Tibial artery (tissue), 4 donors: ENCODE data around the gene CS.
"Not testable (repeated sequence)": the region's sequence is repeated elsewhere in the genome, so short reads cannot be mapped to it uniquely, and the experiment has no call there.

Experiments
- DNase-seq, 2 donors: peaks; one replicate each; pipeline ENCODE4 v3.0.0-alpha.2; 2019
- H3K27ac ChIP-seq, 2 donors: fragments of 200-600 bp; sonication (generic) in 1 of 2; 1 replicate in 1 of 2; 2 replicates in 1 of 2; pipeline ENCODE4 v1.5.1; 2018 to 2019; ENCODE audit warnings: mild to moderate bottlenecking in 1 of 2
- H3K27me3 ChIP-seq, 2 donors: fragments of 200-600 bp; sonication (generic) in 1 of 2; one replicate each; pipeline versions ENCODE4 v1.5.1 to v1.6.0; 2016 to 2019
- H3K36me3 ChIP-seq, 3 donors: fragments of 200-600 bp; sonication (generic) in 2 of 3; one replicate each; pipeline ENCODE4 v1.5.1; 2016 to 2019; ENCODE audit warnings: mild to moderate bottlenecking in 2 of 3
- H3K4me1 ChIP-seq, 4 donors: fragments of 200-600 bp; sonication (generic) in 2 of 4; 1 replicate in 3 of 4; 2 replicates in 1 of 4; pipeline ENCODE4 v1.5.1; 2016 to 2019
- H3K4me3 ChIP-seq, 2 donors: fragments of 200-600 bp; sonication (generic) in 1 of 2; 1 replicate in 1 of 2; 2 replicates in 1 of 2; pipeline ENCODE4 v1.5.1; 2018 to 2019; ENCODE audit warnings: mild to moderate bottlenecking in 2 of 2
- H3K9me3 ChIP-seq, 3 donors: fragments of 200-600 bp; sonication (generic) in 1 of 3; one replicate each; pipeline ENCODE4 v1.5.1; 2016 to 2019
- intact Hi-C: fragments of 100-400 bp; cut with DNase I; formaldehyde crosslinking; loops from one replicate; pipeline ENCODE4 v1.15.0; 2023; ENCODE audit warnings: low total_unique reads
- TF ChIP-seq, protein P1 (sequence below), 2 experiments: fragments of 200-600 bp in 1 of 2; fragments of 450-650 bp in 1 of 2; IDR thresholded peaks; one replicate each; pipeline ENCODE4 v1.5.1; 2017 to 2019; ENCODE audit warnings: antibody characterized with exemption in 2 of 2, mild to moderate bottlenecking in 1 of 2, moderate library complexity in 1 of 2

CS gene

DNA sequence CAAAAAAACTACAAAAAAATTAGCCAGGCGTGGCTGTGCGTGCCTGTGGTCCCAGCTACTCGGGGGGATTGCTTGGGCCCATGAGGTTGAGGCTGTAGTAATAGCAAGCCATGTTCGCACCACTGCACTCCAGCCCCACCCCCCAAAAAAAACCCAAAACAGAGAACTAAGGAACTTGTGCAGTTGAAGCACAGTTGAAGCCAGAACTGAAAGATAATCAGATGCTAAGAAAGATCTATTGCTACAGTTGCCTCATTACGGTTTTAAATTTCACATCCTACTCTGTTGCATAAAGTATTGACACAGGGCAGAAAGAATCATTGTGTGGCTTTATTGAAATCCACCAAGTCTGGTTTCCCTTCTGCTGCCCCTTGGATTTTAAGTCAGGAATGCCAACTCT is 3.8 kb downstream of the CS start:
- peaks cover under 1 to 6% (median 5%) of the 10 kb centered on the region in 3 donors for H3K36me3 ChIP-seq
- H3K27me3 ChIP-seq, result no peaks in the 10 kb centered on the region
- no peak overlapping the region for H3K4me3 ChIP-seq
- TF ChIP-seq, protein P1, sequence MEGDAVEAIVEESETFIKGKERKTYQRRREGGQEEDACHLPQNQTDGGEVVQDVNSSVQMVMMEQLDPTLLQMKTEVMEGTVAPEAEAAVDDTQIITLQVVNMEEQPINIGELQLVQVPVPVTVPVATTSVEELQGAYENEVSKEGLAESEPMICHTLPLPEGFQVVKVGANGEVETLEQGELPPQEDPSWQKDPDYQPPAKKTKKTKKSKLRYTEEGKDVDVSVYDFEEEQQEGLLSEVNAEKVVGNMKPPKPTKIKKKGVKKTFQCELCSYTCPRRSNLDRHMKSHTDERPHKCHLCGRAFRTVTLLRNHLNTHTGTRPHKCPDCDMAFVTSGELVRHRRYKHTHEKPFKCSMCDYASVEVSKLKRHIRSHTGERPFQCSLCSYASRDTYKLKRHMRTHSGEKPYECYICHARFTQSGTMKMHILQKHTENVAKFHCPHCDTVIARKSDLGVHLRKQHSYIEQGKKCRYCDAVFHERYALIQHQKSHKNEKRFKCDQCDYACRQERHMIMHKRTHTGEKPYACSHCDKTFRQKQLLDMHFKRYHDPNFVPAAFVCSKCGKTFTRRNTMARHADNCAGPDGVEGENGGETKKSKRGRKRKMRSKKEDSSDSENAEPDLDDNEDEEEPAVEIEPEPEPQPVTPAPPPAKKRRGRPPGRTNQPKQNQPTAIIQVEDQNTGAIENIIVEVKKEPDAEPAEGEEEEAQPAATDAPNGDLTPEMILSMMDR (IDR thresholded peaks at IDR 0.05), result no peak
- H3K4me1 ChIP-seq, result peaks cover 0 to 49% (median 39%) of the 10 kb centered on the region in 4 donors
- no peaks in the 10 kb centered on the region for H3K9me3 ChIP-seq
- DNase-seq, result no peak
- H3K27ac ChIP-seq, result no peak overlapping the region
- intact Hi-C loops, result no loop called here

DNA sequence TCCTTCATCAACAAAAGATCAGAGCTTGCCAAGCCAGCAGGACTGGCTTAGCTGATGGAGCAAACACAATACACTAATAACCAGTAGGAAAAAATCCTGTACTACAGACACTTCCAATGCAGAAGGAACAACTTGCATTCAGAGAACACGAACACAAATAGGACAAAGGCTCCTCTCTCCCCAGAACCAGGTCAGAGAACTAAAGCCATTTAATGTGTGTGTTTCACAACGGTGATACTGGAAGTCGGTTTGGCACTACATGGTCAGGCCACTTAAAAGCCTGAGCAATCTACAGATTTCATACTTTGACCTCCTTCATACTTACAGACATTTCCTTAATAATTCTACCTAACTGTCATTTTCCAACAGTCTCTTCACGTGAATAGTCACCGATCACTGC is 6.3 kb downstream of the CS start:
- TF ChIP-seq, protein P1 (IDR thresholded peaks at IDR 0.05), result no peak
- Histone ChIP-seq H3K27me3 (no peaks in the 10 kb centered on the region), H3K27ac (no peak overlapping the region), H3K36me3 (peaks cover 3 to 20% (median 10%) of the 10 kb centered on the region in 3 donors), H3K4me1 (peaks cover 0 to 44% (median 26%) of the 10 kb centered on the region in 4 donors), H3K4me3 (no peak overlapping the region), H3K9me3 (no peaks in the 10 kb centered on the region)
- intact Hi-C loops, result no loop called here
- DNase-seq, result no peak

DNA sequence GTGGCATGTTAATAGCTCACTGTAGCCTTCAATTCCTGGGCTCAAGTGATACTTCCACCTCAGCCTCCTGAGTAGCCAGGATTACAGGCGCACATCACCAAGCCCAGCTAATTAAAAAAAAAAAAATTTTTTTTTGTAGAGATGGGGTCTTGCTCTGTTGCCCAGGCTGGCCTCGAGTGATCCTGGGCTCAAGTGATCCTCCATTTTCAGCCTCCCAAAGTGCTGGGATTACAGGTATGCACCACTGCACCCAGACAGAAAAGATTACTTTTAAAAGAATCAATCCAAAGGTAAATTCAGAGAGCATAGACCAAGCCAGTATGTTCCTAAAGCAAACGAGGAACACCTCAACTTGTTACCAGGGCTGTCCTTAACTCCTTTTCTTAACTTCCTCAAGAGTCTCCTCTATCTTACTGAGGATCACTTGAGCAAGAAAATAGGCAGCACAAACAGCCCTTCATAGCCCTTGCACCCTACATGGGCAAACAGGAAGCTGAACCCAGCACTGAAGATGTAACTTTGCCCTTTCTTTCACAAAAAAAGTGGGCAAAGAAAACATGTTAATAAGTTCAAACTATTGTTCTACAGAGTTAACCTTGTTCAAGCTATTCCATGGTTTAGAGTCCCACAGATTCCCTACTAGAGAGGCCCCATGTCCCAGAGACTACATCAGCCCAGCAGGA is 11.3 kb downstream of the CS start:
- TF ChIP-seq, protein P1 (IDR thresholded peaks at IDR 0.05), result no peak
- H3K27ac ChIP-seq, result no peak overlapping the region
- no peaks in the 10 kb centered on the region for H3K27me3 ChIP-seq
- H3K4me3 ChIP-seq, result no peak overlapping the region
- DNase-seq, result no peak
- H3K36me3 ChIP-seq, result peaks cover 17 to 37% (median 37%) of the 10 kb centered on the region in 3 donors
- H3K4me1 ChIP-seq, result peaks cover 0 to 28% (median 0%) of the 10 kb centered on the region in 4 donors
- intact Hi-C loops, result no loop called here
- no peaks in the 10 kb centered on the region for H3K9me3 ChIP-seq

DNA sequence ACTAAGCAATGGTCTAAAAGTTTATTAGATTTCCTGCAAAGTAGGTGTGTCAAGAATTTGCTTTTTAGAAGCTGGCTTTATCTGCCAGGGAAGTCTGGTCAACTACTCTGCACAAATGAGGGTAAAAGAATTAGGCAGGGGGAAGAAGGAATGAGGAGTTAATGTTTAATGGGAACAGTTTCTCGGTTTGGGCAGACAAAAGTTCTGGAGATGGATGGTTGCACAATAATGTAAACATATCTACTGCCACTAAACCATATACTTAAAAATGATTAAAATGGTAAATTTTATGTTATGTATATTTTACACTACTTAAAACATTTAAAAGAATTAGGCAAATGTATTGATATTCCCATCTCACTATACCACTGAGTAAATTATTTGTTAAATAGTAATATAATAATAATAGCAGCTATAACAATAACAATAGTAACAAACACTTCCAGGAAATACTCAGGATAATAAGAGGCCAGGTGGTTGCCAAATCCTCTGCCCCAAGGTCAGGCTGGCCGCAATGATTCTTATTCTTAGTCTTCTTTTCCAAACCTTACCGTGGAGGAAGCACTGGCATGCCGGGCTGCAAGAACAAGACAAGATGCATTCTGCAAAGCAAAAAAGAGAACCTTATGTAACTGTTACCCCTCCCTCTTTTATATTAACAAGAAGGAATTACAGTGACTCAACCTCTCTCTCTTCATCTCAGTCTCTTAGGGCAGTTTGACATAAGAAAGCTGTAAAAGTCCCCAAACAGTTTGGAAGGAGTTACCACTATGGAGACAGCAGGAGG is 13.9 kb downstream of the CS start:
- Histone ChIP-seq H3K27me3 (no peaks in the 10 kb centered on the region), H3K36me3 (peaks cover 42 to 57% (median 56%) of the 10 kb centered on the region in 3 donors), H3K4me1 (peaks cover 0 to 17% (median 0%) of the 10 kb centered on the region in 4 donors), H3K9me3 (no peaks in the 10 kb centered on the region), H3K27ac (no peak overlapping the region), H3K4me3 (no peak overlapping the region)
- intact Hi-C loops, result no loop called here
- no peak for DNase-seq
- TF ChIP-seq, protein P1 (IDR thresholded peaks at IDR 0.05), result no peak

DNA sequence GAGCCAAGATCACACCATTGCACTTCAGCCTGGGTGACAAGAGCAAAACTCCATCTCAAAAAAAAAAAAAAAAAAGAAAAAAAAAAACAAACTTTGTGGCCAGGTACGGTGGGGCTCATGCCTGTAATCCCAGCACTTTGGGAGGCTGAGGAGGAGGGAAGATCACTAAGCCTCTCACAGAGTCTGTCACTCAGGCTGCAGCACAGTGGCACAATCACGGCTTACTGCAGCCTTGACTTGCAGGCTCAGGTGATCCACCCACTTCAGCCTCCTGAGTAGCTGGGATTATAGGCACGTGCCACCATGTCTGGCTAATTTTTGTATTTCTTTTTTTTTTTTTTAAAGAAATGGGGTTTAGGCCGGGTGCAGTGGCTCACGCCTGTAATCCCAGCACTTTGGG is 15.9 kb downstream of the CS start:
- H3K27ac ChIP-seq, DNase-seq, intact Hi-C loops, H3K27me3 ChIP-seq, H3K9me3 ChIP-seq, H3K4me3 ChIP-seq: not testable (repeated sequence)
- Histone ChIP-seq H3K4me1 (peaks cover 0 to 12% (median 0%) of the 10 kb centered on the region in 4 donors), H3K36me3 (peaks cover 60 to 73% (median 60%) of the 10 kb centered on the region in 3 donors)

DNA sequence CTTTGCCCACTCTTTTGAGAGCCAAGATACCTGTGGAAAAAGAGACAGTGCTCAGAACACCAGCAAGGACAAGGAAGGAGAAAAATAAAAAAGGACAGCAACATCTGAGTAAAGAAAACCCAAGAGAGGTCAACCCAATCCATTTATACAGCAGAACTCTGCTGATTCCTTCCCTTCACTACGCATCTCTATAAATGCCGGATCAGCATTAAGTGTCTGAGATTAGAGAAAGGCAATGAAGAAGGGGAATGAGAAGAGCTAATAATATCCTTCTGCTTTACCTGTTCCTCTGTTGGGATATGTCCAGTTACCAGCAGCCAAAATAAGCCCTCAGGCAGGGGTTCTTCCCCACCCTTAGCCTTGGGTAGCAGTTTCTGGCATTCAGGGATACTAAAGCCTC is 17.6 kb downstream of the CS start:
- Histone ChIP-seq H3K4me3 (no peak overlapping the region), H3K36me3 (peaks cover 71 to 90% (median 77%) of the 10 kb centered on the region in 3 donors)
- intact Hi-C loops, result no loop called here

More for the DNA sequence above, 17.6 kb downstream of the CS start:
- H3K27me3 ChIP-seq, result no peaks in the 10 kb centered on the region
- TF ChIP-seq, protein P1 (IDR thresholded peaks at IDR 0.05), result no peak
- DNase-seq, result no peak
- no peaks in the 10 kb centered on the region for H3K9me3 ChIP-seq
- H3K4me1 ChIP-seq, result peaks cover 0 to 5% (median 0%) of the 10 kb centered on the region in 4 donors
- H3K27ac ChIP-seq, result no peak overlapping the region
